Testis (tissue), 2 donors: ENCODE results near the gene CD300C.

Source experiments
- POLR2A ChIP-seq: fragments of 450-650 bp; IDR thresholded peaks from one replicate; pipeline ENCODE4 v1.6.1; 2017; ENCODE audit warnings: antibody characterized with exemption, mild to moderate bottlenecking, moderate library complexity
- TF ChIP-seq, protein P1 (sequence below), 3 experiments: fragments of 450-650 bp in 2 of 3; fragments of 200-600 bp in 1 of 3; sonication (generic) in 1 of 3; IDR thresholded peaks; one replicate each; pipeline ENCODE4 v1.5.1; 2016 to 2019; ENCODE audit warnings: antibody characterized with exemption in 3 of 3, mild to moderate bottlenecking in 2 of 3, moderate library complexity in 1 of 3

DNA sequence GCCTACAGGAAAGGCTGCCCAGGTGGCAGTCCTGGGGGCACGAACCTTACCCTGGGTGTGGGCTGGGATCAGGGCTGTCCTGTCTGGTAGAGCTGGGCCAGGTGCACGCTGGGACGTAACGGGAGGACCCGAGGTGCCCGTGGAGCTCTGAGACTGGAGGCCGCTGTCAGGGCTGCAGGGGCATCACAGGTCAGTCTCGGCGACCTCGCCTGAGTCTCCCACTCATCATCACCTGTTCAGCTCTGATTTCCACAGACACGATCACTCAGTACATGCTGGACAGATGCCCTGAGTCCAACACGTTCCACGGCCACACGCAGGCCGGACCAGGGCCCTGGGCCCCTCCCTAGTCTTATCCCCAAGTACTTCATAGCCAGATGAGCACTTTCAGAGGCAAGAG lies 4.7 kb upstream of the CD300C start:
- TF ChIP-seq, protein P1, sequence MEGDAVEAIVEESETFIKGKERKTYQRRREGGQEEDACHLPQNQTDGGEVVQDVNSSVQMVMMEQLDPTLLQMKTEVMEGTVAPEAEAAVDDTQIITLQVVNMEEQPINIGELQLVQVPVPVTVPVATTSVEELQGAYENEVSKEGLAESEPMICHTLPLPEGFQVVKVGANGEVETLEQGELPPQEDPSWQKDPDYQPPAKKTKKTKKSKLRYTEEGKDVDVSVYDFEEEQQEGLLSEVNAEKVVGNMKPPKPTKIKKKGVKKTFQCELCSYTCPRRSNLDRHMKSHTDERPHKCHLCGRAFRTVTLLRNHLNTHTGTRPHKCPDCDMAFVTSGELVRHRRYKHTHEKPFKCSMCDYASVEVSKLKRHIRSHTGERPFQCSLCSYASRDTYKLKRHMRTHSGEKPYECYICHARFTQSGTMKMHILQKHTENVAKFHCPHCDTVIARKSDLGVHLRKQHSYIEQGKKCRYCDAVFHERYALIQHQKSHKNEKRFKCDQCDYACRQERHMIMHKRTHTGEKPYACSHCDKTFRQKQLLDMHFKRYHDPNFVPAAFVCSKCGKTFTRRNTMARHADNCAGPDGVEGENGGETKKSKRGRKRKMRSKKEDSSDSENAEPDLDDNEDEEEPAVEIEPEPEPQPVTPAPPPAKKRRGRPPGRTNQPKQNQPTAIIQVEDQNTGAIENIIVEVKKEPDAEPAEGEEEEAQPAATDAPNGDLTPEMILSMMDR (IDR thresholded peaks at IDR 0.05), result no peak
- no peak for TF ChIP-seq POLR2A
